Natural killer cell (primary cell): ENCODE results near the gene FCGBP. TPM values are rescaled to one million over a fixed set of nuclear protein-coding genes. Genes with fewer than 3 reads are reported as not detected.

Experiments
- ATAC-seq, 3 donors: fragments of 150-1000 bp in 2 of 3; fragments of 200-7000 bp in 1 of 3; cut with Tn5 transposase; 1 replicate in 1 of 3; 2 replicates in 2 of 3; pipeline ENCODE4 v1.10.0; 2021; ENCODE audit warnings: mild to moderate bottlenecking in 2 of 3, moderate library complexity in 2 of 3
- DNase-seq, 2 donors: peaks; one replicate each; pipeline versions ENCODE4 v3.0.0 to v3.0.0-alpha.2; 2013 to 2021; ENCODE audit warnings: mixed read lengths in 1 of 2
- H3K27ac ChIP-seq: one replicate; pipeline ENCODE4 v1.5.1; 2013; ENCODE audit warnings: mild to moderate bottlenecking, low read length
- H3K27me3 ChIP-seq: one replicate; pipeline ENCODE4 v1.6.1; 2013; ENCODE audit warnings: low read length; ENCODE audit not compliant: control insufficient read depth, insufficient read depth
- H3K36me3 ChIP-seq: one replicate; pipeline ENCODE4 v1.6.1; 2013; ENCODE audit warnings: low read length; ENCODE audit not compliant: control insufficient read depth, insufficient read depth
- H3K4me1 ChIP-seq: one replicate; pipeline ENCODE4 v1.6.1; 2013; ENCODE audit warnings: low read length; ENCODE audit not compliant: control insufficient read depth, insufficient read depth
- H3K4me3 ChIP-seq: one replicate; pipeline ENCODE4 v1.5.1; 2013; ENCODE audit warnings: low read length
- H3K9me3 ChIP-seq: one replicate; pipeline ENCODE4 v1.6.1; 2013; ENCODE audit warnings: low read length; ENCODE audit not compliant: control insufficient read depth, insufficient read depth
- H3K27ac Mint-ChIP-seq, 2 donors: one replicate each; pipeline ENCODE4 v1.8.0; 2022; ENCODE audit warnings: mild to moderate bottlenecking in 2 of 2, mixed read lengths in 2 of 2, moderate library complexity in 1 of 2
- H3K27me3 Mint-ChIP-seq, 2 donors: one replicate each; pipeline ENCODE4 v1.8.0; 2022; ENCODE audit warnings: low read depth in 2 of 2, mixed read lengths in 2 of 2
- H3K36me3 Mint-ChIP-seq: one replicate; pipeline ENCODE4 v1.8.0; 2022; ENCODE audit warnings: mixed read lengths
- H3K4me1 Mint-ChIP-seq, 2 donors: one replicate each; pipeline ENCODE4 v1.8.0; 2022; ENCODE audit warnings: mixed read lengths in 2 of 2
- H3K4me3 Mint-ChIP-seq: one replicate; pipeline ENCODE4 v1.8.0; 2022; ENCODE audit warnings: mild to moderate bottlenecking, moderate library complexity, mixed read lengths
- H3K9me3 Mint-ChIP-seq, 2 donors: one replicate each; pipeline ENCODE4 v1.8.0; 2022; ENCODE audit warnings: mixed read lengths in 2 of 2
- CTCF ChIP-seq: fragments of 200-600 bp; IDR thresholded peaks from one replicate; pipeline ENCODE4 v1.8.0; 2022; ENCODE audit warnings: antibody characterized with exemption
- WGBS: methylation state at CpG from one replicate; pipeline ENCODE4 v1.1.7; 2013; ENCODE audit warnings: missing lambda C conversion rate; ENCODE audit not compliant: insufficient coverage; 5-methylcytosine and 5-hydroxymethylcytosine counted together
- intact Hi-C: fragments of 100-400 bp; cut with micrococcal nuclease; formaldehyde crosslinking; loops from one replicate; pipeline ENCODE4 v1.14.2; 2022
- total RNA-seq, 4 donors: library from RNA; stranded (reverse); fragments of 120-200 nt in 1 of 4; gene quantifications; one replicate each; pipeline versions ENCODE4 v1.2.3 to v1.2.4, GENCODE V29; 2013 to 2022

FCGBP gene
- total RNA-seq, 3 donors from 2014 or later (not counting 1 experiment from before 2014, with no cell fraction given), result 10.6 to 25.1 (median 17.3) TPM

- no peaks in the 10 kb centered on the region for H3K36me3 ChIP-seq
- ATAC-seq (peak; percentile 65 to 88 (median 84)), DNase-seq (peak; percentile 49 to 89)
- intact Hi-C loops, result loop anchor here (2.0 kb wide), 2 partner anchors 29 to 55 kb away; partner anchors contain the start of genes PSMC4 and ZNF546
- 0% methylated on average over 5 of the region's 5 CpGs for WGBS
- H3K36me3 Mint-ChIP-seq, result peaks cover 18% of the 10 kb centered on the region
- peak overlapping the region; percentile 94 for H3K27ac ChIP-seq
- no peaks in the 10 kb centered on the region for H3K27me3 Mint-ChIP-seq
- peak overlapping the region; percentile 89 to 97 for H3K27ac Mint-ChIP-seq
- H3K4me1 Mint-ChIP-seq, result peaks cover 64 to 71% of the 10 kb centered on the region in 2 donors
- no peaks in the 10 kb centered on the region for H3K27me3 ChIP-seq
- peak overlapping the region; percentile 24 for H3K4me3 ChIP-seq
- no peak for TF ChIP-seq CTCF
- peak overlapping the region; percentile 91 for H3K4me3 Mint-ChIP-seq
- H3K4me1 ChIP-seq, result peaks cover 59% of the 10 kb centered on the region
- no peaks in the 10 kb centered on the region for H3K9me3 ChIP-seq
- peaks cover 2 to 11% of the 10 kb centered on the region in 2 donors for H3K9me3 Mint-ChIP-seq
These were observed 7.4 kb upstream of the FCGBP start for GRCh38 chr19:39941615-39942365.

DNA sequence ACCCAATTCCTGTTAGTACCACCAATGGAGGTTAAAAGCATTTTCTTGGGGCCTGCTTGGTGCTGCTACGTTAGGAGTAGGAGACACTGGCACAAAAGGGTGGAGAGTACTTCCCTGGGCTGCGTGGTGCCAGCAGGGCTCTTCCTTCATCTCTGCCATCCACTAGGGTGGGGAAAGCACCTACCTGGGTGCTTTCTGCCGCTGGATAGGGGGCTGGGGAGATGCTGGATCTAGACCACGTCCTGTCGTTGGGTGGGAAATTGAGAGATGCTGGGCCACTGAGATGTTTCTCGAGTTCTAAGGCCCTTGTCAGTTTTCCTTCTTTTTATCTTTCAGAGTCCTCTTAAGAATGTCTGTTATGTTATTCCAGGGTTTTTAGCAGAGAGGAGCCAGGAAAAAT, 6.7 kb upstream of the FCGBP start:
- Mint-ChIP-seq H3K27ac (peak overlapping the region; percentile 89 to 97), H3K36me3 (peaks cover 18% of the 10 kb centered on the region), H3K4me1 (peaks cover 64 to 72% of the 10 kb centered on the region in 2 donors), H3K9me3 (peaks cover 2 to 11% of the 10 kb centered on the region in 2 donors), H3K27me3 (no peaks in the 10 kb centered on the region), H3K4me3 (peak overlapping the region; percentile 91)
- ATAC-seq, result no peak
- Histone ChIP-seq H3K27me3 (no peaks in the 10 kb centered on the region), H3K4me1 (peaks cover 59% of the 10 kb centered on the region), H3K4me3 (peak overlapping the region; percentile 24), H3K9me3 (no peaks in the 10 kb centered on the region), H3K36me3 (no peaks in the 10 kb centered on the region), H3K27ac (peak overlapping the region; percentile 94)
- peak in 1 of 2 donors; percentile 65 for DNase-seq
- no peak for TF ChIP-seq CTCF
- WGBS, result 19% methylated on average over 6 of the region's 6 CpGs
- intact Hi-C loops, result loop anchor here (2.0 kb wide), 2 partner anchors 30 to 56 kb away; partner anchors contain the start of genes PSMC4 and ZNF546

GRCh38 chr19:39940221-39940833, 5.9 kb upstream of the FCGBP start:
- no peaks in the 10 kb centered on the region for H3K27me3 Mint-ChIP-seq
- peaks cover 18% of the 10 kb centered on the region for H3K36me3 Mint-ChIP-seq
- H3K4me3 Mint-ChIP-seq, result peak overlapping the region; percentile 91
- H3K4me1 Mint-ChIP-seq, result peaks cover 72 to 78% of the 10 kb centered on the region in 2 donors
- no peaks in the 10 kb centered on the region for H3K9me3 ChIP-seq
- H3K4me3 ChIP-seq, result no peak overlapping the region
- DNase-seq (no peak), ATAC-seq (no peak)
- no peak for TF ChIP-seq CTCF
- peak overlapping the region; percentile 94 for H3K27ac ChIP-seq
- H3K27ac Mint-ChIP-seq, result peak overlapping the region; percentile 89 to 97
- no CpG with 5 or more reads among the region's 1 CpG for WGBS
- no peaks in the 10 kb centered on the region for H3K36me3 ChIP-seq
- peaks cover 2 to 11% of the 10 kb centered on the region in 2 donors for H3K9me3 Mint-ChIP-seq
- H3K4me1 ChIP-seq, result peaks cover 63% of the 10 kb centered on the region
- H3K27me3 ChIP-seq, result no peaks in the 10 kb centered on the region
- intact Hi-C loops, result loop anchor here (2.0 kb wide), 2 partner anchors 30 to 56 kb away; partner anchors contain the start of genes PSMC4 and ZNF546
